Activated T-cell treated with anti-CD3 and anti-CD28 coated beads for 1 hour (primary cell): Measurements from ENCODE around the gene SLC35G4.
"Not testable (repeated sequence)": the region's sequence is repeated elsewhere in the genome, so short reads cannot be mapped to it uniquely, and the experiment has no call there.

Experiments used
- DNase-seq: peaks from one replicate; pipeline ENCODE4 v3.0.0-alpha.2; 2020; ENCODE audit warnings: low read depth

Gene SLC35G4

DNA sequence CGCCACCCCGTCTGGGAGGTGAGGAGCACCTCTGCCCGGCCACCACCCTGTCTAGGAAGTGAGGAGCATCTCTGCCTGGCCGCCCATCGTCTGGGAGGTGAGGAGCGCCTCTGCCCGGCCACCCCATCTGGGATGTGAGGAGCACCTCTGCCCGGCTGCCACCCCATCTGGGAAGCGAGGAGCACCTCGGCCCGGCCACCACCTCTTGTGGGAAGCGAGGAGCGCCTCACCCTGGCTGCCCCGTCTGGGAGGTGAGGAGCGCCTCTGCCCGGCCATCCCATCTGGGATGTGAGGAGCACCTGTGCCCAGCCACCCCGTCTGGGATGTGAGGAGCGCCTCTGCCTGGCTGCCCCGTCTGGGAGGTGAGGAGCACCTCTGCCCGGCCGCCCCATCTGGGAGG lies 4.6 kb downstream of the SLC35G4 start:
- DNase-seq: not testable (repeated sequence)

GRCh38 chr18:11614981-11615380 lies 5.6 kb downstream of the SLC35G4 start:
- not testable (repeated sequence) for DNase-seq

GRCh38 chr18:11647310-11647709 lies 37.9 kb downstream of the SLC35G4 start:
- not testable (repeated sequence) for DNase-seq

- not testable (repeated sequence) for DNase-seq
These were observed 38.4 kb downstream of the SLC35G4 start for GRCh38 chr18:11647804-11648203.

- DNase-seq: no peak
These were observed 40.4 kb downstream of the SLC35G4 start for GRCh38 chr18:11649839-11650238.

- no peak for DNase-seq
These were observed 42.5 kb downstream of the SLC35G4 start for GRCh38 chr18:11651899-11652298.

GRCh38 chr18:11653521-11653920 lies 44.1 kb downstream of the SLC35G4 start:
- DNase-seq: no peak

- DNase-seq: peak; percentile 13
These were observed 45.6 kb downstream of the SLC35G4 start for GRCh38 chr18:11654736-11655605.

- DNase-seq: no peak
These were observed 46.2 kb downstream of the SLC35G4 start for GRCh38 chr18:11655606-11655932.

GRCh38 chr18:11657152-11657551 lies 47.8 kb downstream of the SLC35G4 start:
- DNase-seq: no peak

DNA sequence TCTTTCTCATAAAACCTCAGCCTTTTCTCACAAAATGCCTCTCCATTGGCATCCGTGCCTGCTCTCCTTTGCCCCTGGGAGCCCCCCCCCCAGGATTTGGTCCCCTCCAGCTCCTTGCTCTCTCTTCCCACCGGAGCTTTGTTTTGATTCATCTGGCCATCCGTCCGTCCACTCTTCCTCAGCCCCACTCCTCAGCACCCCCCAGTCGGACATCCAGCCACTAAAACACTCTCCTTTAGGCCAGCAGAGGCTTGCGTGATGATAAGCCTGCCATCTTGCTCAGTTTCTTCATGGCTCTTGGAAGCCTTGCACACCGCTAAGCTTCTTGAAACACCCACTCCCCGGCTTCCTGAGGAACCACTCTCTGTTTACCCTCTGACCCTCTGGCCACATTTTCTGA lies 48.2 kb downstream of the SLC35G4 start:
- DNase-seq: no peak

GRCh38 chr18:11658019-11658418 lies 48.6 kb downstream of the SLC35G4 start:
- DNase-seq: no peak

DNA sequence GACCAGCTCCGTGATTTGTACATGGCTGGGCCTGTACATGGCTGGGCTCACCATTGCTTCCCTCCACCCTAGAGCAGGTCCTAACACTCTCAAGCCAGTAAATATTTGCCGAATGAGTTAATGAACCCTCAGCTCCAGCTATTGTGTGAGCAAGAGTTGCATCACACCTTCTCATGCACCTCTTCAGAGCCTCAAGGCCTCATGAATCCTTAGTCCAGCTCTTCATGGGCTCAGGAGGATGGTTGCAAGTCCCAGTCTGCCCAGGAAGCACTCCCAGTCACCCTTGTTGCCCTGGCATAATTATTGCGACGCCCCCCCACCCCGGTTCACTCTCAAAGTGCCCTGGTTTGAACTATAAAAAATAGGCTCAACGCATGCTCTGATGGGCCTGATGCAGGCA lies 49.6 kb downstream of the SLC35G4 start:
- no peak for DNase-seq
